Parathyroid adenoma (tissue), 2 donors: ENCODE results near the gene KNCN.

Source experiments
- H2AFZ ChIP-seq: fragments of 300-600 bp; sonication (generic); one replicate; pipeline ENCODE4 v1.7.0; 2017; ENCODE audit warnings: antibody characterized with exemption, mild to moderate bottlenecking
- H3K27ac ChIP-seq: fragments of 300-600 bp; sonication (generic); one replicate; pipeline ENCODE4 v1.7.0; 2017
- H3K27me3 ChIP-seq: fragments of 300-600 bp; sonication (generic); one replicate; pipeline ENCODE4 v1.7.0; 2017; ENCODE audit warnings: low read length; ENCODE audit not compliant: control insufficient read depth, insufficient read depth
- H3K36me3 ChIP-seq: fragments of 300-600 bp; sonication (generic); one replicate; pipeline ENCODE4 v1.7.0; 2017; ENCODE audit warnings: low read length; ENCODE audit not compliant: control insufficient read depth, insufficient read depth
- H3K4me1 ChIP-seq: fragments of 300-600 bp; sonication (generic); one replicate; pipeline ENCODE4 v1.7.0; 2017; ENCODE audit warnings: control low read depth
- H3K4me2 ChIP-seq: fragments of 300-600 bp; sonication (generic); one replicate; pipeline ENCODE4 v1.7.0; 2017; ENCODE audit warnings: low read length
- H3K4me3 ChIP-seq: fragments of 300-600 bp; sonication (generic); one replicate; pipeline ENCODE4 v1.7.0; 2017; ENCODE audit warnings: low read depth, low read length
- H3K79me2 ChIP-seq: fragments of 300-600 bp; sonication (generic); one replicate; pipeline ENCODE4 v1.7.0; 2017; ENCODE audit warnings: control low read depth
- H3K9ac ChIP-seq: fragments of 300-600 bp; sonication (generic); one replicate; pipeline ENCODE4 v1.7.0; 2017; ENCODE audit warnings: mild to moderate bottlenecking
- H3K9me3 ChIP-seq: fragments of 300-600 bp; sonication (generic); one replicate; pipeline ENCODE4 v1.7.0; 2017; ENCODE audit warnings: low read length; ENCODE audit not compliant: control insufficient read depth
- TF ChIP-seq, protein P1 (sequence below): fragments of 300-600 bp; sonication (generic); IDR thresholded peaks from one replicate; pipeline ENCODE4 v1.7.0; 2017; ENCODE audit warnings: antibody characterized with exemption, mild to moderate bottlenecking
- donor health status: primary hyperparathyroidism.

KNCN gene

DNA sequence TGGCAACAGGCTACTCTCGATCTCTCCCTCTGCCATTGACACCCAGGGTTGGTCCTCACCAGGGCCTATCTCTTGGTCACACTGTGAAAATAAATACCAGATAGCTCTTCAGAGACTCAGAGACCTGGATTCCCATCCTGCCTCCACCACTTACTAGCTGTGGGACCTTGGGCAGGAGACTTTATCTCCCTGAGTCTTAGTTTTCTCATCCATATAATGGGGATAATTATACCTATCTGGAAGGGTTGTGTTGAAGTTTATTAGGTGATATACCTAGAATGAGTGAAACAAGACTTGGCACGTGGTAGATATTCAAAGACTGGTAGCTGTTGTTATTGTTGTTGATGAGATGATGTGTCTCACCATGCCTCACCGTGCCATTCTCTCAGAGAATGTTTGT lies 54.4 kb downstream of the KNCN start:
- no peak overlapping the region for H3K4me3 ChIP-seq
- no peak overlapping the region for H3K9ac ChIP-seq
- no peak overlapping the region for H3K4me2 ChIP-seq
- no peak overlapping the region for H2AFZ ChIP-seq
- TF ChIP-seq, protein P1, sequence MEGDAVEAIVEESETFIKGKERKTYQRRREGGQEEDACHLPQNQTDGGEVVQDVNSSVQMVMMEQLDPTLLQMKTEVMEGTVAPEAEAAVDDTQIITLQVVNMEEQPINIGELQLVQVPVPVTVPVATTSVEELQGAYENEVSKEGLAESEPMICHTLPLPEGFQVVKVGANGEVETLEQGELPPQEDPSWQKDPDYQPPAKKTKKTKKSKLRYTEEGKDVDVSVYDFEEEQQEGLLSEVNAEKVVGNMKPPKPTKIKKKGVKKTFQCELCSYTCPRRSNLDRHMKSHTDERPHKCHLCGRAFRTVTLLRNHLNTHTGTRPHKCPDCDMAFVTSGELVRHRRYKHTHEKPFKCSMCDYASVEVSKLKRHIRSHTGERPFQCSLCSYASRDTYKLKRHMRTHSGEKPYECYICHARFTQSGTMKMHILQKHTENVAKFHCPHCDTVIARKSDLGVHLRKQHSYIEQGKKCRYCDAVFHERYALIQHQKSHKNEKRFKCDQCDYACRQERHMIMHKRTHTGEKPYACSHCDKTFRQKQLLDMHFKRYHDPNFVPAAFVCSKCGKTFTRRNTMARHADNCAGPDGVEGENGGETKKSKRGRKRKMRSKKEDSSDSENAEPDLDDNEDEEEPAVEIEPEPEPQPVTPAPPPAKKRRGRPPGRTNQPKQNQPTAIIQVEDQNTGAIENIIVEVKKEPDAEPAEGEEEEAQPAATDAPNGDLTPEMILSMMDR, result no peak
- H3K27me3 ChIP-seq, result peaks cover 1% of the 10 kb centered on the region
- H3K36me3 ChIP-seq, result no peaks in the 10 kb centered on the region
- H3K9me3 ChIP-seq, result no peaks in the 10 kb centered on the region
- no peak overlapping the region for H3K27ac ChIP-seq
- H3K4me1 ChIP-seq, result no peaks in the 10 kb centered on the region
- no peaks in the 10 kb centered on the region for H3K79me2 ChIP-seq

DNA sequence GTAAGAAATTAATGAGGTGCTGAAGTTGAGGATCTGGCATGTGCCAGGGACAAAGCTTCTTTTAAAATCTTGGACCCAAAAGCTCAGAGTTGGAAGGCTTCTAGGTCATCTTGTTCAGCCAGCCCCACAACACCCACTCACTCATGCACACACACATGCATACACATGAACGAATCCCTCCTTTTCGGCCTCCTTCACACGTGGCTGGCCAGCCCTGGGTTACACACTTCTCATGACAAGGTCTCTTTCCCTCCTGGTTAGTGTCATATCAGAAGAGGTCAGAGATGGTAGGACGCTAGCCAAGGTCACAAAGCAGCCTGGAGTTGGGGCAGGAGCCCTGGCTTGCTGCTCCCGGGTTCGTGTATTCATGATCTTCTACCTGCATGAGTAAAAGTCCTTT lies 54.9 kb downstream of the KNCN start:
- Histone ChIP-seq H3K9ac (no peak overlapping the region), H3K27ac (no peak overlapping the region), H3K36me3 (no peaks in the 10 kb centered on the region), H3K4me2 (no peak overlapping the region), H3K79me2 (no peaks in the 10 kb centered on the region), H3K4me3 (no peak overlapping the region), H3K9me3 (no peaks in the 10 kb centered on the region), H2AFZ (no peak overlapping the region), H3K27me3 (peaks cover 5% of the 10 kb centered on the region), H3K4me1 (no peaks in the 10 kb centered on the region)
- TF ChIP-seq, protein P1, result no peak

DNA sequence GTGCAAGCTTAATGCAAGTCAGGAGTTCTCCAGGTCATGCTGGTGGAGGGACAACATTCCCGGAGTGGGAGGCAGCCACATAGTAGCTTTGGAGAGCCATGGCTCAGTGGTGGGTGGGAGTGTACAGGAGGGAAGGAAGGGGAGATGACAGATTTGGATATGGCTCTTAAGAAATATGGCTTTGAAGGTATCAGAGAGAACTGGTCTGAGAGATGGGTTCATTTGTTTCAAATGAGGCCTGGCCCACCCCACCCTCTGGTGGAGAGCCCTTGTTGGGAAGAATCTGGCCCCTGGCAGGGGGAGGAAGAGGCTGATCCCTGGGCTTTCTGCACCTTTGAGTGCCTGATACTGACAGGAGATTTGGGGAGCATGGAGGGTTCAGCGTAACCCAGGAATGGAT lies 55.7 kb downstream of the KNCN start:
- Histone ChIP-seq H3K4me2 (no peak overlapping the region), H3K27me3 (peaks cover 9% of the 10 kb centered on the region), H3K4me3 (no peak overlapping the region), H3K4me1 (no peaks in the 10 kb centered on the region), H3K79me2 (no peaks in the 10 kb centered on the region), H2AFZ (no peak overlapping the region), H3K36me3 (no peaks in the 10 kb centered on the region), H3K9me3 (no peaks in the 10 kb centered on the region), H3K9ac (no peak overlapping the region), H3K27ac (no peak overlapping the region)
- TF ChIP-seq, protein P1, result no peak
